Neural cell (in vitro differentiated cells): Measurements from ENCODE around the gene NEDD9. TPM values are rescaled to one million over a fixed set of nuclear protein-coding genes. Genes with fewer than 3 reads are reported as not detected.

Source experiments
- H2AFZ ChIP-seq: fragments of 200-600, 300-800 bp; sonication (generic), shearing (Covaris generic); 2 replicates; pipeline ENCODE4 v1.6.0; 2014; ENCODE audit warnings: low read depth, mild to moderate bottlenecking, antibody characterized with exemption, low read length, moderate library complexity
- H3F3A ChIP-seq: fragments of 200-600 bp; shearing (Covaris generic); 2 replicates; pipeline ENCODE4 v1.6.1; 2016; ENCODE audit warnings: mild to moderate bottlenecking, moderate library complexity, mixed read lengths, antibody characterized with exemption, low read length; ENCODE audit not compliant: insufficient read depth, poor library complexity, severe bottlenecking
- H3K27ac ChIP-seq: fragments of 200-600, 300-800 bp; sonication (generic), shearing (Covaris generic); 2 replicates; pipeline ENCODE4 v1.5.1; 2014; ENCODE audit warnings: mild to moderate bottlenecking, low read length, moderate library complexity
- H3K27me3 ChIP-seq: fragments of 300-800, 200-600 bp; sonication (generic), shearing (Covaris generic); 2 replicates; pipeline ENCODE4 v1.6.0; 2014; ENCODE audit warnings: mild to moderate bottlenecking, low read depth, low read length, moderate library complexity; ENCODE audit not compliant: insufficient read depth
- H3K36me3 ChIP-seq: fragments of 300-800, 200-600 bp; sonication (generic), shearing (Covaris generic); 2 replicates; pipeline ENCODE4 v1.5.1; 2014; ENCODE audit warnings: mild to moderate bottlenecking, antibody characterized with exemption, low read length, moderate library complexity; ENCODE audit not compliant: insufficient read depth
- H3K4me2 ChIP-seq: fragments of 300-800, 200-600 bp; sonication (generic), shearing (Covaris generic); 2 replicates; pipeline ENCODE4 v1.6.0; 2014; ENCODE audit warnings: mild to moderate bottlenecking, low read length
- H3K4me3 ChIP-seq: fragments of 300-800, 200-600 bp; sonication (generic), shearing (Covaris generic); 2 replicates; pipeline ENCODE4 v1.5.1; 2014; ENCODE audit warnings: mild to moderate bottlenecking, low read length, moderate library complexity
- H3K79me2 ChIP-seq: fragments of 200-600 bp; shearing (Covaris generic); replicated peaks from 2 replicates; pipeline ENCODE4 v1.6.0; 2014; ENCODE audit warnings: mild to moderate bottlenecking, low read length, moderate library complexity; ENCODE audit not compliant: insufficient read depth
- H3K9ac ChIP-seq: fragments of 300-800, 200-600 bp; sonication (generic), shearing (Covaris generic); 2 replicates; pipeline ENCODE4 v1.6.1; 2016; ENCODE audit warnings: mild to moderate bottlenecking, low read length, mixed read lengths
- H3K9me2 ChIP-seq: fragments of 200-600 bp; shearing (Covaris generic); 2 replicates; pipeline ENCODE4 v1.6.1; 2016; ENCODE audit warnings: mild to moderate bottlenecking, low read length, mixed read lengths; ENCODE audit not compliant: insufficient read depth
- H3K9me3 ChIP-seq: fragments of 200-600, 300-800 bp; sonication (generic), shearing (Covaris generic); 2 replicates; pipeline ENCODE4 v1.6.1; 2016; ENCODE audit warnings: mild to moderate bottlenecking, mixed run types, low read length, moderate library complexity, mixed read lengths
- H4K20me1 ChIP-seq: fragments of 200-600 bp; shearing (Covaris generic); 2 replicates; pipeline ENCODE4 v1.6.1; 2016; ENCODE audit warnings: mild to moderate bottlenecking, mixed run types; ENCODE audit not compliant: insufficient read depth
- EP300 ChIP-seq: fragments of 450-650 bp; conservative IDR thresholded peaks from 2 replicates; pipeline ENCODE4 v1.6.1; 2014; ENCODE audit warnings: antibody characterized with exemption, mild to moderate bottlenecking, moderate library complexity; ENCODE audit not compliant: poor library complexity, severe bottlenecking
- EZH2 ChIP-seq: fragments of 200-600, 300-800 bp; shearing (Covaris generic), sonication (generic); IDR thresholded peaks from 2 replicates; pipeline ENCODE4 v1.6.1; 2014; ENCODE audit warnings: antibody characterized with exemption, low read length, borderline replicate concordance, mild to moderate bottlenecking; ENCODE audit not compliant: insufficient read depth, poor library complexity, severe bottlenecking
- MXI1 ChIP-seq: fragments of 450-650 bp; conservative IDR thresholded peaks from 2 replicates; pipeline ENCODE4 v1.6.1; 2014; ENCODE audit warnings: antibody characterized with exemption, mild to moderate bottlenecking; ENCODE audit not compliant: poor library complexity, severe bottlenecking
- POLR2AphosphoS5 ChIP-seq: IDR thresholded peaks from 2 replicates; pipeline ENCODE4 v1.6.1; 2012
- RAD21 ChIP-seq: fragments of 450-650 bp; conservative IDR thresholded peaks from 2 replicates; pipeline ENCODE4 v1.6.1; 2014; ENCODE audit warnings: antibody characterized with exemption, mild to moderate bottlenecking, moderate library complexity
- SMC3 ChIP-seq: fragments of 450-650 bp; conservative IDR thresholded peaks from 2 replicates; pipeline ENCODE4 v1.6.1; 2014; ENCODE audit warnings: antibody characterized with exemption, mild to moderate bottlenecking, moderate library complexity; ENCODE audit not compliant: poor library complexity
- TAF1 ChIP-seq: IDR thresholded peaks from 2 replicates; pipeline ENCODE4 v1.6.1; 2012; ENCODE audit warnings: low read depth
- polyA plus RNA-seq: library from polyadenylated mRNA; depleted of rRNA; stranded (reverse); fragments of >200 nt; gene quantifications from 2 replicates; pipeline ENCODE4 v1.2.3, GENCODE V29; 2014
- TF ChIP-seq, protein P1 (sequence below): IDR thresholded peaks from 2 replicates; pipeline ENCODE4 v1.6.1; 2012; ENCODE audit warnings: borderline replicate concordance
- TF ChIP-seq, protein P2 (sequence below): fragments of 450-650 bp; IDR thresholded peaks from 2 replicates; pipeline ENCODE4 v1.5.1; 2014; ENCODE audit warnings: antibody characterized with exemption, mild to moderate bottlenecking, moderate library complexity; ENCODE audit not compliant: poor library complexity, severe bottlenecking

Gene NEDD9
- polyA plus RNA-seq, 1 donor from 2014 or later = 0.11 TPM

DNA sequence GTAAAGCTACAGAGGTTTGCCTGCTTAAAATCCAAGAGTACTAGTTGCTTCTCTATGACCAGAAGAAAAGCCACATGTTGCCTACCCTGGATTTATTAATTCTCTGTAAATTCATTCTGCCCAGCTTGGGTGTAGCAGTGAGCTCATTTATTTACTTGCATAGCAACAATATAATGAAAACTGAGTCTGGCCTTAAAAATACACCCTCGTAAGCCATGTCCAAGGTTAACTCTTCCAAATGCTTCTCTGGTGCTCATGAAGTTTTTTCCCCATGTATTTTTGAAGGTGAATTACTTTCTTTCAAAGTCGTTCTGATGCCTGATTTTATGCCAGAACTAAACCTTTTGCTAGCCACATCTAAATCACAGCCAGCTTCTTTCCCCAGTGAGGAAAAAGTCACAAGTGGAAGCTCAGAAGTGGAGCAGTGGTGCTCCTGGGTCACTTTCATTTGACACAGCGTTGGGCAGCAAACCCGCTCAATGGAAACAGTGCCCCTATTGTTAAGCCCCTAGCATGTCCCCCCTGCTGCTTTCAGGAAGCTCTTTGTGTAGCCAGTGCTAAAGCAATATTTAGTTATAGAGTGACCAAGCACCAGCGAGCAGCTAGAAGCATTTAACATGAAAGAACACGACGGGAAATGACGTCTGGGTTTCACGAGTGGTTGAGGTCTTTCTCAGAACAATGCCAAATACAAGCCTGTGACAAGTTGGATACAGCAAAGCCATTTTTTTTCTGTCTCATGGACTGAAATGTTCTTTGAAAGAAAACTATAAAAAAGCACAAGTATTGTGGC, 29.8 kb downstream of the NEDD9 start:
- Histone ChIP-seq H3K9me2 (no peaks in the 10 kb centered on the region), H3K4me3 (no peak overlapping the region), H3K4me2 (no peak overlapping the region), H3F3A (no peaks in the 10 kb centered on the region), H3K36me3 (no peaks in the 10 kb centered on the region), H3K27ac (no peak overlapping the region), H3K27me3 (no peaks in the 10 kb centered on the region), H4K20me1 (no peaks in the 10 kb centered on the region), H3K9me3 (no peaks in the 10 kb centered on the region), H2AFZ (no peak overlapping the region), H3K9ac (no peak overlapping the region), H3K79me2 (no peaks in the 10 kb centered on the region)
- TF ChIP-seq RAD21 (no peak), EP300 (no peak), SMC3 (no peak), POLR2AphosphoS5 (no peak), MXI1 (no peak), TAF1 (no peak), EZH2 (no peak)
- TF ChIP-seq, protein P1, sequence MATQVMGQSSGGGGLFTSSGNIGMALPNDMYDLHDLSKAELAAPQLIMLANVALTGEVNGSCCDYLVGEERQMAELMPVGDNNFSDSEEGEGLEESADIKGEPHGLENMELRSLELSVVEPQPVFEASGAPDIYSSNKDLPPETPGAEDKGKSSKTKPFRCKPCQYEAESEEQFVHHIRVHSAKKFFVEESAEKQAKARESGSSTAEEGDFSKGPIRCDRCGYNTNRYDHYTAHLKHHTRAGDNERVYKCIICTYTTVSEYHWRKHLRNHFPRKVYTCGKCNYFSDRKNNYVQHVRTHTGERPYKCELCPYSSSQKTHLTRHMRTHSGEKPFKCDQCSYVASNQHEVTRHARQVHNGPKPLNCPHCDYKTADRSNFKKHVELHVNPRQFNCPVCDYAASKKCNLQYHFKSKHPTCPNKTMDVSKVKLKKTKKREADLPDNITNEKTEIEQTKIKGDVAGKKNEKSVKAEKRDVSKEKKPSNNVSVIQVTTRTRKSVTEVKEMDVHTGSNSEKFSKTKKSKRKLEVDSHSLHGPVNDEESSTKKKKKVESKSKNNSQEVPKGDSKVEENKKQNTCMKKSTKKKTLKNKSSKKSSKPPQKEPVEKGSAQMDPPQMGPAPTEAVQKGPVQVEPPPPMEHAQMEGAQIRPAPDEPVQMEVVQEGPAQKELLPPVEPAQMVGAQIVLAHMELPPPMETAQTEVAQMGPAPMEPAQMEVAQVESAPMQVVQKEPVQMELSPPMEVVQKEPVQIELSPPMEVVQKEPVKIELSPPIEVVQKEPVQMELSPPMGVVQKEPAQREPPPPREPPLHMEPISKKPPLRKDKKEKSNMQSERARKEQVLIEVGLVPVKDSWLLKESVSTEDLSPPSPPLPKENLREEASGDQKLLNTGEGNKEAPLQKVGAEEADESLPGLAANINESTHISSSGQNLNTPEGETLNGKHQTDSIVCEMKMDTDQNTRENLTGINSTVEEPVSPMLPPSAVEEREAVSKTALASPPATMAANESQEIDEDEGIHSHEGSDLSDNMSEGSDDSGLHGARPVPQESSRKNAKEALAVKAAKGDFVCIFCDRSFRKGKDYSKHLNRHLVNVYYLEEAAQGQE = no peak
- TF ChIP-seq, protein P2, sequence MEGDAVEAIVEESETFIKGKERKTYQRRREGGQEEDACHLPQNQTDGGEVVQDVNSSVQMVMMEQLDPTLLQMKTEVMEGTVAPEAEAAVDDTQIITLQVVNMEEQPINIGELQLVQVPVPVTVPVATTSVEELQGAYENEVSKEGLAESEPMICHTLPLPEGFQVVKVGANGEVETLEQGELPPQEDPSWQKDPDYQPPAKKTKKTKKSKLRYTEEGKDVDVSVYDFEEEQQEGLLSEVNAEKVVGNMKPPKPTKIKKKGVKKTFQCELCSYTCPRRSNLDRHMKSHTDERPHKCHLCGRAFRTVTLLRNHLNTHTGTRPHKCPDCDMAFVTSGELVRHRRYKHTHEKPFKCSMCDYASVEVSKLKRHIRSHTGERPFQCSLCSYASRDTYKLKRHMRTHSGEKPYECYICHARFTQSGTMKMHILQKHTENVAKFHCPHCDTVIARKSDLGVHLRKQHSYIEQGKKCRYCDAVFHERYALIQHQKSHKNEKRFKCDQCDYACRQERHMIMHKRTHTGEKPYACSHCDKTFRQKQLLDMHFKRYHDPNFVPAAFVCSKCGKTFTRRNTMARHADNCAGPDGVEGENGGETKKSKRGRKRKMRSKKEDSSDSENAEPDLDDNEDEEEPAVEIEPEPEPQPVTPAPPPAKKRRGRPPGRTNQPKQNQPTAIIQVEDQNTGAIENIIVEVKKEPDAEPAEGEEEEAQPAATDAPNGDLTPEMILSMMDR = no peak

DNA sequence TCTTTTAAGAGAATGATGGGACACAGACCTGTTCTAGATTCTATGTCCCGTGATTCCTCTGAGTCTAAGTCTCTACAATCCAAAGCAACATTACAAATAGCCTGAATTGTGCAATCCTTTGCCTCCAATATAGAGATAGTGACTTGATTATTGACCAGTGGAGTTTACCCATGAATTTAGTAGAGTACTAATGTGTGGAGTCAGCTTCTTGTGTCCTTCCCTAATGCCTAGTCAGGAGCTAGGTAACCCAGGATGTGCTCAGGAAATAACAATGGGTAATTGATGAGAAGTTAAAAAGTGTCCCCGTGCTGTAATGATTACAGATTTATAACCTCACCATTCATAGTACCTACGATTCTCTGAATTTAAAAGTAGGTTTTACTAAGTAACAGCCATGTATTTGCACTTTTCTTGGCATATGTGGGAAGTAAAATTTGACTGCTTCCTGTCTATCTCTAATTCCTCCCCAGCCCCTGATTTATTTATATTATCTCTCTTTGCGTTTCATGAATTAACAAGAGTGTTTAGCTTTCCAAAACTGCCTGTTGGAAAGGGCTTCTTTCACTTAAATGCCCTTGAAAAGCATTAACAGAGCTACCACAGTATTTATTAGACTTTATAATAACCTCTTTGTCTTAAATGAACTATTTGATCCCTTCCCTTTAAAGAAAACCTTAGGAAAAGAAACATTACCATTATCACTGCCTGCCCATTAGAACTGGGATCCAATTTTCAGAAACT, 30.5 kb downstream of the NEDD9 start:
- Histone ChIP-seq H3F3A (no peaks in the 10 kb centered on the region), H3K36me3 (no peaks in the 10 kb centered on the region), H3K9me3 (no peaks in the 10 kb centered on the region), H3K9me2 (no peaks in the 10 kb centered on the region), H3K4me3 (no peak overlapping the region), H2AFZ (no peak overlapping the region), H3K9ac (no peak overlapping the region), H3K27ac (no peak overlapping the region), H3K27me3 (no peaks in the 10 kb centered on the region), H3K79me2 (no peaks in the 10 kb centered on the region), H4K20me1 (no peaks in the 10 kb centered on the region), H3K4me2 (no peak overlapping the region)
- TF ChIP-seq TAF1 = no peak
- TF ChIP-seq, protein P2 = no peak
- no peak for TF ChIP-seq SMC3
- no peak for TF ChIP-seq POLR2AphosphoS5
- no peak for TF ChIP-seq MXI1
- TF ChIP-seq EP300 = no peak
- TF ChIP-seq RAD21 = no peak
- no peak for TF ChIP-seq EZH2
